HG03064 (cell line): Measurements from ENCODE around the gene ZNF337.
"Not testable (repeated sequence)": the region's sequence is repeated elsewhere in the genome, so short reads cannot be mapped to it uniquely, and the experiment has no call there.

Source experiments
- ATAC-seq: cut with Tn5 transposase; IDR thresholded peaks from one replicate; pipeline ENCODE4 v1.9.1; 2021; ENCODE audit warnings: low read depth; ENCODE audit not compliant: unreplicated experiment

ZNF337 gene

GRCh38 chr20:25695532-25696370 lies 902 bp downstream of the ZNF337 start:
- ATAC-seq: no peak

DNA sequence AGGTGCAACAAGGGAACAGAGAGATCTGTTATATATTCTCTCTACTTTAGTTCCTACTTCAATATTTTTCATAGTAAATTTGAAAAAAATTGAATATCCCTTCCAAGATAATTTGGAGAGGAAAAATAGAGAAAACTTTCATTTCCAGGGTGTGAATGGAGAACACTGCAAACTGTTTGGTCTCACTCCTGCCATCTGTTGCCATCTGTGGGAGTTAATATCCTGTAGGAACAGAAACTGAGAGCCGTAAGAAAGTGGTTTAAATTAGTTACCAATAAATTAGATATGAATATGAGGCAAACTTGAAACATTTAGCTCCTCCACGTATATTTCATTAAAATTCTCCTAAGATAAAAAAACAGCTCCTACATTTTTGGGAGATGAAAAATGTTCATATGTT lies 4.2 kb downstream of the ZNF337 start:
- ATAC-seq: no peak

DNA sequence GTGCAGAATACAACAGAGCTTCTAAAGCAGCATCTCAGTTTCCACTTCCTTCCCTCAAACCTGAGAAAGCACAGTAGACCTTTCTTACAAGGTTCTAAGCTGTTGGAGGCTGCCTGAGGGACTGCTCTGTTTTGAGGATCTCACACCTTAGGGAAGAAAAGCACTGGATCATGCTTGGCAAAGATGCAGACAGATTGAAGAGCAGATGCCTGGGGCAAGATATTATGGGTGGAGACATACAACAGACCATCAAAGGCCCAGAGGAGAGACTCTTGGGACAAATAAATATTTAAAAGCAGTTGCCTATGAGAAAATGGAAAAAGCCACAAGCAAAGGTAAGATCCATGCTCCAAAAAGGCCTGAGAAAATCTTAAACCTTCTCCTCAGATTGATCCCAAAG lies 6.2 kb downstream of the ZNF337 start:
- ATAC-seq: no peak

GRCh38 chr20:25686081-25687067 lies 10.3 kb downstream of the ZNF337 start:
- peak; percentile 24 for ATAC-seq

DNA sequence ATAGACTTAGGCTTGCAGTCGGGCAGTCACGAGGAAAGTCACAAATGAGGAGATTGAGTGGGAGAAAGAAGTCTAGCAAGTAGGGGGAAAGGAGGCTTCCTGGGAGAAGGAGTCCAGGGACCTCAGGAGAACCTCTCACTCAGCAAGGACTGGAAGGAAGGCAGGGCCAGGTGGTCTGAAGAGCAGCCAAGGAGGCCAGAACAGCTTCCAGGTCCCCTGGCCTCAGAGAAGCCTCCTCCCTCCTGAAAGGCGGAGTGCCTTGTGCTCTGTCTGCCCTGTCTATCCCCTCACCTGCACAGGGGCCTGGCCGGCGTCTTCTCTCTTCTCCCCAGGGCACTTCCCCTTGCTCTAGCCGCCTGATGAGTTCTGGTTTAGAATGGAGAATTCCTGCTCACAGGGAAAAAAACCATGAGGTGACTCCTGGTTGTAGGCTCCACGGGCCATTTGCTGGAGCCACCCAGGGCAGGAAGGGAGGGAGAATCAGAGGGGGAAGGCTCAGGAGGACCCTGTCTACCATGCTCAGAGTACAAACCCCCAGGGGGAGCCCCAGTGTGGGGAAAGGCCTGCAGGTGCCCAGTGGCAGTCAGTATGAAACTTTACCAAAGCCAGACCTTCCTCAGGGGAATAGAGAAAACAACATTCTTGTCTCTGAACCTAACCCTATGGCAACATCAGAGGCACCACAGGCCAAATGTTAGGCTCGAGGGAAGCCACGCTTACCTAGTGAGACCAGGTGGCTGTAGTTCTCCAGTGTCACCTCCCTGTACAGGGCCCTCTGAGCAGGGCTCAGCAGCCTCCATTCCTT lies 11.2 kb downstream of the ZNF337 start:
- ATAC-seq: peak; percentile 83

DNA sequence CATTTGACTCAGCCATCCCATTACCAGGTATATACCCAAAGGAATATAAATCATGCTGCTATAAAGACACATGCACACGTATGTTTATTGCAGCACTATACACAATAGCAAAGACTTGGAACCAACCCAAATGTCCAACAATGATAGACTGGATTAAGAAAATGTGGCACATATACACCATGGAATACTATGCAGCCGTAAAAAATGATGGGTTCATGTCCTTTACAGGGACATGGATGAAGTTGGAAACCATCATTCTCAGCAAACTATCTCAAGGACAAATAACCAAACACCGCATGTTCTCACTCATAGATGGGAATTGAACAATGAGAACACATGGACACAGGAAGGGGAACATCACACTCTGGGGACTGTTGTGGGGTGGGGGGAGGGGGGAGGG lies 12.8 kb downstream of the ZNF337 start:
- ATAC-seq: not testable (repeated sequence)

- no peak for ATAC-seq
Observed at GRCh38 chr20:25683050-25683449, 13.6 kb downstream of the ZNF337 start.

DNA sequence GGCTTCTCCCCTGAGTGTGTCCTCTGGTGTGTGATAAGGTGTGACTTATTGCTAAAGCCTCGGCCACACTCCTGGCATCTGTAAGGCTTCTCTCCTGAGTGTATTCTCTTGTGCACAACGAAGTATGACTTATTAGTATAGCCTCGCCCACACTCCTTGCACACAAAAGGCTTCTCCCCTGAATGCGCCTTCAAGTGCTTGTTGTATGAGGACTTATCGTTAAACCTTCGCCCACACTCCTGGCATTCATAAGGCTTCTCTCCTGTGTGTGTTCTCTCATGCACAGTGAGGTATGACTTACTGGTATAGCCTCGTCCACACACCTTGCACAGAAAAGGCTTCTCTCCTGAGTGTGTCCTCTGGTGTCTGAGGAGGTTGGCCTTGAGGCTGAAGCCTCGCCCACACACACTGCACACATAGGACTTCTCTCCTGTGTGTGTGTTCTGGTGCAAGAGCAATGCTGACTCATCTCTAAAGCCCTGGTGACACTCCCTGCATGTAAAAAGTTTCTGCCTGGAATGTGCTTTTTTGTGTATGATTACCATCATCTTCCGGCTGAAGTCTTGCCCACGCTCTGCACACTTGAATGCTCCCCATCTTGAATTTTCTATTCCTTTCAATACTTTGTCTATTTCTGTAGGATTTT lies 20.4 kb downstream of the ZNF337 start:
- ATAC-seq: no peak

- ATAC-seq: no peak
Observed at GRCh38 chr20:25675161-25675560, 21.5 kb downstream of the ZNF337 start.

- no peak for ATAC-seq
Observed at GRCh38 chr20:25672659-25673235, 23.9 kb downstream of the ZNF337 start.

DNA sequence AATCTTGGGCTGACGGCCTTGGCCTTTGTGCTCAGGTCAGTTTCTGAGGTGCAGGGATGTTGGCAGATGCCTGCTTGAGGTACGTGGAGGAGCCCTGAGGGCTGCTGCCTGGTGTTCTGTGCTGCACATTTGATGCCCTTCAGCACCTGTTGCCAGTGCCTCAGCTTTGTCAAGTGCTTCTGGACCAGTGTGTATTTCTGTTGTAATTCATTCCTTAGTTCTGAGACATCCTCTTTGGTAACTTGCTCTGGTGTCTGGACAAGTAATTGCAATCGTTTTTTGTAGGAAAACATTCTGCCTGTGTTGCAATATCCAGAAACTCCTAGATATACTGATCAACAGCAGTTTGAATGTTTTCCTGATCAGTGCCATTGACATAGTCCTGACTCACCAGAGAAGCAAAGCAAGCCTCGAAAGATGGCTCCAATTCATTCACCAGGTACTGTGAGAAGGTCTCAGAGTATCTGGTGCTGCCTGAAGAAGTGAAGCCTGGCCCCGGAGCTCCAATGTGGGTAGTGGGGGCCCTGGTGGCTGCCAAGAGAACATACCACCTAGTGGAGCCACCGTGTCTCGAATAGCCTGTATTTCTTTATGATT lies 26.7 kb downstream of the ZNF337 start:
- ATAC-seq: no peak

DNA sequence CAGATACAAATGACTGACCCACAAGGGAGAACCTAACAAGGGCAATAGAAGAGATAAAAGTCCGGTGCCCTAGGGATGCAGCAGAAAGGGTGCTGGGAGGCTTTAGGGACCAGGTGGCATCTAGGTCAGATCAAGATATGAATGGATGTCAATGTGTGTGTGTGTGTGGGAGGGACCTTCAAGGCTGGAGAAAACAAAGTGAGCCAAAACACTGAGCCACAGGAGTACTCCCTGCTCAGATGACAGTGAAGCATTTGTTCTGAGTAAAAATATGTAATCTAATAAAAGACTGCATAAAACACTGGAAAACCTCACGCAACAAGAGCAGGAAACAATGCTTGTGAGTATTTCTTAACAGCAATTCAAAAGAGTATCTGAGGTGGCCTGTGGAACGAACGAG lies 28.2 kb downstream of the ZNF337 start:
- no peak for ATAC-seq

GRCh38 chr20:25659999-25660398 lies 36.7 kb downstream of the ZNF337 start:
- no peak for ATAC-seq

DNA sequence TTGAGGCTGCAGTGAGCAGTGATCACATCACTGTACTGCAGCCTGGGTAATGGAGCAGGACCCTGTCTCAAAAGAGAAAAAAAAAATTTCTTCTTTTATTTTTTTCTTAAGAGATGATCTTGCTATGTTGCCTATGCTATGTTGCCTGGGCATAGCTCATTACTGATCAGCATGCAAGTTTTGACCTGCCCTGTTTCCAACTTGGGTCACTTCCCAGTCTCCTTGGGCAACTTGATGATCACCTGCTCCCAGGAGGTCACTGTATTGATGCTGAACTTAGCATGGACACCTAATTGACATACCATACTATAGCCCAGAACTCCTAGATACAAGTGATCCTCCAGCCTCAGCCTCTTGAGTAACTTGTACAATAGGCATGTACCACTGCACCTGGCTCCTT lies 42.2 kb downstream of the ZNF337 start:
- ATAC-seq: no peak

- not testable (repeated sequence) for ATAC-seq
Observed at GRCh38 chr20:25652866-25653265, 43.8 kb downstream of the ZNF337 start.

- ATAC-seq: no peak
Observed at GRCh38 chr20:25644814-25645213, 51.8 kb downstream of the ZNF337 start.

GRCh38 chr20:25643716-25644115 lies 52.9 kb downstream of the ZNF337 start:
- no peak for ATAC-seq

- no peak for ATAC-seq
Observed at GRCh38 chr20:25637247-25637646, 59.4 kb downstream of the ZNF337 start.
